Measurements from ENCODE around the gene SPON1.
"Not testable (repeated sequence)": the region's sequence is repeated elsewhere in the genome, so short reads cannot be mapped to it uniquely, and the experiment has no call there.

Gene SPON1

DNA sequence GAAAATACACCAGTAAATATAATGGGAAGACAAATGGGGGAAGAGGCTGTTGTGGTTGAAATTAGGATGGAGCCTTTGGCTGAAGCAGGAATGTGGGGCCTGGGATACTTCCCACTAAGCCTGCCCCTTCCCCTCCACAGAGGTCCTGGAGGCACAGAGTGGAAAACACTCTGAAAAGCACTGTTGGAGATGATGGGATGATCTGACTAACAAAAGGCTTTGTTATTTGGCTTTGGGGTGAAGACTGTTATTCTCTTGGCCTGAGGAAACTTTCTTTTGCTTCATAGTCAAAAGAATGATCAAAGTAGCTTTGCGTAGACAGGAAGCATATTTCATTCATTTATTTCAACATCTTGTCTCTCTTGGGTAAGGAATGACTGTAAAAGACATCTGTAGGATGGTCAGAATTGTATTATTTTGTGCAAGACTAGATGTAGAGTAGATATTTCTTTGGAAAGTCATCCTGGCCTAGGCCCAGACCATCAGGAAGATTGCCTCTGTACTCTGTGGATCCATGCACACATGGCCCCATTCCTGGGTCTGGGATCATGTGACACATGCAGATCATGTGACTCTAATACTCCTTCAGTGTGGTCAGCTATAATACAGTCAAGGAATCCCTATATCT, 111.4 kb downstream of the SPON1 start:
- Histone ChIP-seq H3K9me3 (ENCODE audit: control insufficient read depth, low read depth, low read length) (no peaks in the 10 kb centered on the region), H3K4me3 (ENCODE audit: low read length) (no peak overlapping the region), H3K27me3 (ENCODE audit: control insufficient read depth, insufficient read depth, low read length) (no peaks in the 10 kb centered on the region), H3K27ac (ENCODE audit: low read length) (no peak overlapping the region), H3K4me1 (ENCODE audit: control insufficient read depth, low read depth, low read length) (peaks cover 23% of the 10 kb centered on the region), H3K36me3 (ENCODE audit: control insufficient read depth, low read depth, low read length) (no peaks in the 10 kb centered on the region), H3K9ac (ENCODE audit: low read length) (no peak overlapping the region)

DNA sequence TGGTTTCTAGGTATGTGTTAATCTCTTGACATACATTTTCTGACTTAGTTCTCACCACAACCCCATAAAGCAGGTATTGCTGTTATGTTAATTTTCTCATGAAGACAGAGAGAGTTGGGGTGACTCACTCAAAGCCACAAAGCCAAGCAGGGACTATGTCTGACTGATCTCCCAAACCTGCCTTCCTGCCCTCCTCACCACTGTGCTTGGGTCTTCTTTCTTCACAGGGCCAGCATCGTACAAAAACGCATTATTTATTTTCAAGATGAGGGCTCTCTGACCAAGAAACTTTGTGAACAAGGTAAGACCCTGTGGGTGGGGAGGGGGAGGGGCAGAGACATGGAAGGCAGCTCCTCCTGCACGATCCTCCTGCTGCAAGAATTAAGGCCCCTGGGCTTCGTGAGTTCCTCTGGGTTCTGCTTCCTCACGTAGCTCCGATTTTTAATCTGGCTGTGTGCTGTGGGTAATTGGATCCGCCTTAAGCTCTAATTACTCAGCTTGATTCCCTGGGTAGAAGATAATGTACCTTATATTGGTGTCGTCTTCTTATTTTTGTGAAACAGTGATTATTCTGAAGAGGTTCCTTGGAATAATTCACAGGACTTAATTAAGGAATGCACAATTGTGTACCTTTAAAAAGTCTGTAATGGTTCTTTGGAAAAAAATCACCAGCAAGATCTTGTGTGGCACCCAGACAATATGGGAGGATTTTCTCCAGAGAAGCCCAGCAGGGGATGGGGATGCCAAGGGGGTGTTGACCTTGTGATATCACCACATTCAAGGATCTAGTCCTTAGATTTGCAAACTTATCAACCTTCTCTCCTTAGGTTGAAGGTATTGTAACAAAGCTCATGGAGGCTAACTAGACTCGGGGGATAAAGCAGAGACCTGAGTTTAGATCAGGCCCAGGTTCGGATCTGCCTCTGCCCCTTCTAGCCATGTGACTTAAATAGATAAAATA, 112.9 kb downstream of the SPON1 start:
- Histone ChIP-seq H3K36me3 (ENCODE audit: control insufficient read depth, low read depth, low read length) (no peaks in the 10 kb centered on the region), H3K27ac (ENCODE audit: low read length) (no peak overlapping the region), H3K9me3 (ENCODE audit: control insufficient read depth, low read depth, low read length) (no peaks in the 10 kb centered on the region), H3K4me3 (ENCODE audit: low read length) (no peak overlapping the region), H3K27me3 (ENCODE audit: control insufficient read depth, insufficient read depth, low read length) (no peaks in the 10 kb centered on the region), H3K4me1 (ENCODE audit: control insufficient read depth, low read depth, low read length) (peaks cover 23% of the 10 kb centered on the region), H3K9ac (ENCODE audit: low read length) (no peak overlapping the region)

- H3K4me1 ChIP-seq (ENCODE audit: control insufficient read depth, low read depth, low read length) = peaks cover 17% of the 10 kb centered on the region
- H3K27ac ChIP-seq (ENCODE audit: low read length) = no peak overlapping the region
- H3K9me3 ChIP-seq (ENCODE audit: control insufficient read depth, low read depth, low read length) = no peaks in the 10 kb centered on the region
- H3K27me3 ChIP-seq (ENCODE audit: control insufficient read depth, insufficient read depth, low read length) = no peaks in the 10 kb centered on the region
- no peak overlapping the region for H3K9ac ChIP-seq (ENCODE audit: low read length)
- no peak overlapping the region for H3K4me3 ChIP-seq (ENCODE audit: low read length)
- no peaks in the 10 kb centered on the region for H3K36me3 ChIP-seq (ENCODE audit: control insufficient read depth, low read depth, low read length)
These were observed 116.5 kb downstream of the SPON1 start for GRCh38 chr11:14079011-14079410.

DNA sequence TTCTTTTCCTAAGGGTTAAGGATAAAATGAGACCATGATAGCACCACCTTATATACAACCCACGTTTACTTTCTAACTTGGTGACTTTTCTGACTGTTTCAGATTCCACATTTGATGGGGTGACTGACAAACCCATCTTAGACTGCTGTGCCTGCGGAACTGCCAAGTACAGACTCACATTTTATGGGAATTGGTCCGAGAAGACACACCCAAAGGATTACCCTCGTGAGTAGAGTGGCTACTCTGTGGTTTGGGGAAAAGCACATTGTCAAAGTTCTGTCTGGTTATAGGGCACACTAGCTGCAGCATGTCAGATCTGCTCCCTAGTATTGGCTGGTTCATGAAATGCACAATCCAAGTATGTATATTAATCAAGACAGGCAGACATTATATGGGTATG, 117.3 kb downstream of the SPON1 start:
- H3K9ac ChIP-seq (ENCODE audit: low read length) = no peak overlapping the region
- H3K9me3 ChIP-seq (ENCODE audit: control insufficient read depth, low read depth, low read length) = no peaks in the 10 kb centered on the region
- peaks cover 10% of the 10 kb centered on the region for H3K4me1 ChIP-seq (ENCODE audit: control insufficient read depth, low read depth, low read length)
- H3K27ac ChIP-seq (ENCODE audit: low read length) = no peak overlapping the region
- no peak overlapping the region for H3K4me3 ChIP-seq (ENCODE audit: low read length)
- H3K36me3 ChIP-seq (ENCODE audit: control insufficient read depth, low read depth, low read length) = no peaks in the 10 kb centered on the region
- no peaks in the 10 kb centered on the region for H3K27me3 ChIP-seq (ENCODE audit: control insufficient read depth, insufficient read depth, low read length)

DNA sequence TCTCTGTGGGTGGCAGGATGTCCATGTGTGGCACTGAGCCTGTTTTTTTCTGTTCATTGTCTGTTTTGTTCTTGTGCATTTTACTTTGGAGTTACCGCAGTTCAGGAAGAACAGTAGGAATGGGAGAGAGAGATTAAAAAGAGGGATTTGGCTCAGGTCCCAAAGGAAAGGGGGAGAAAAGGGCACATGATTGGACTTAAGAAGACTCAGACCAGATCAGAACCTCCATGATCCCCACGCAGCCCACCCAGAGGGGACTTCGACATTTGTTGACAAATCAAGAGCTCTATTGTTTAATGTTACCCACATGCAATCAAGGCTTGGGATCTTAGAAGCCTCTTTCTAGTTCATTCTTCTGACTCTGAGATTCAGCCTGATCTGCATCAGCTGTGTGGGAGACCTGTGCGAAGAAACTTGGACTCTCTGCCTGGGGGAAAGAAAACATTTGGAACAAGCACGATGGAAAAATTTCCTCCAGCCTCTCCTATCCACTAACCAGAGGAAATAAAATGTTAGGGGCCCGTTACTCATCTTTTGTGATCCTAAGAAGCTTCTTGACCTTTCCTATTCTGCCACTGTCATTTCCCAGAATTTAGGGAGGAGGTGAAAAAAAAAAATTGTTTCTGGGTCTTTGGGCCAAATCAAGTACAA, 119.2 kb downstream of the SPON1 start:
- no peaks in the 10 kb centered on the region for H3K27me3 ChIP-seq (ENCODE audit: control insufficient read depth, insufficient read depth, low read length)
- no peaks in the 10 kb centered on the region for H3K9me3 ChIP-seq (ENCODE audit: control insufficient read depth, low read depth, low read length)
- no peak overlapping the region for H3K9ac ChIP-seq (ENCODE audit: low read length)
- no peaks in the 10 kb centered on the region for H3K4me1 ChIP-seq (ENCODE audit: control insufficient read depth, low read depth, low read length)
- no peak overlapping the region for H3K4me3 ChIP-seq (ENCODE audit: low read length)
- H3K36me3 ChIP-seq (ENCODE audit: control insufficient read depth, low read depth, low read length) = no peaks in the 10 kb centered on the region
- no peak overlapping the region for H3K27ac ChIP-seq (ENCODE audit: low read length)

- H3K9ac ChIP-seq (ENCODE audit: low read length) = no peak overlapping the region
- H3K9me3 ChIP-seq (ENCODE audit: control insufficient read depth, low read depth, low read length) = no peaks in the 10 kb centered on the region
- no peaks in the 10 kb centered on the region for H3K4me1 ChIP-seq (ENCODE audit: control insufficient read depth, low read depth, low read length)
- no peaks in the 10 kb centered on the region for H3K27me3 ChIP-seq (ENCODE audit: control insufficient read depth, insufficient read depth, low read length)
- H3K27ac ChIP-seq (ENCODE audit: low read length) = no peak overlapping the region
- H3K36me3 ChIP-seq (ENCODE audit: control insufficient read depth, low read depth, low read length) = no peaks in the 10 kb centered on the region
- no peak overlapping the region for H3K4me3 ChIP-seq (ENCODE audit: low read length)
These were observed 119.8 kb downstream of the SPON1 start for GRCh38 chr11:14082338-14082737.

DNA sequence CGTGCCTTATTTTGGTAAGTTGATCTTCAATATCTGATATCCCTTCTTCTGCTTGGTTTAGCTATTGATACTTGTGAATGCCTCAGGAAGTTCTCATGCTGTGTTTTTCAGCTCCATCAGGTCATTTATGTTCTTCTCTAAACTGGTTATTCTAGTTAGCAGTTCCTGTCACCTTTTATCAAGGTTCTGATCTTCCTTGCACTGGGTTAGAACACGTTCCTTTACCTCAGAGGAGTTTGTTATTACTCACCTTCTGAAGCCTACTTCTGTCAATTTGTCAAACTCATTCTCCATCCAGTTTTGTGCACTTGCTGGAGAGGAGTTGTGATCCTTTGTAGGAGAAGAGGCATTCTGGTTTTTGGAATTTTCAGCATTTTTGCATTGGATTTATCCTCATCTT, 126.3 kb downstream of the SPON1 start:
- not testable (repeated sequence) for H3K27ac ChIP-seq (ENCODE audit: low read length); H3K4me3 ChIP-seq (ENCODE audit: low read length); H3K4me1 ChIP-seq (ENCODE audit: control insufficient read depth, low read depth, low read length); H3K9ac ChIP-seq (ENCODE audit: low read length); H3K9me3 ChIP-seq (ENCODE audit: control insufficient read depth, low read depth, low read length); H3K27me3 ChIP-seq (ENCODE audit: control insufficient read depth, insufficient read depth, low read length); H3K36me3 ChIP-seq (ENCODE audit: control insufficient read depth, low read depth, low read length)

GRCh38 chr11:14089690-14090462, 127.4 kb downstream of the SPON1 start:
- Histone ChIP-seq H3K9me3 (ENCODE audit: control insufficient read depth, low read depth, low read length) (no peaks in the 10 kb centered on the region), H3K27ac (ENCODE audit: low read length) (no peak overlapping the region), H3K4me1 (ENCODE audit: control insufficient read depth, low read depth, low read length) (no peaks in the 10 kb centered on the region), H3K4me3 (ENCODE audit: low read length) (no peak overlapping the region), H3K9ac (ENCODE audit: low read length) (no peak overlapping the region), H3K27me3 (ENCODE audit: control insufficient read depth, insufficient read depth, low read length) (no peaks in the 10 kb centered on the region), H3K36me3 (ENCODE audit: control insufficient read depth, low read depth, low read length) (no peaks in the 10 kb centered on the region)

DNA sequence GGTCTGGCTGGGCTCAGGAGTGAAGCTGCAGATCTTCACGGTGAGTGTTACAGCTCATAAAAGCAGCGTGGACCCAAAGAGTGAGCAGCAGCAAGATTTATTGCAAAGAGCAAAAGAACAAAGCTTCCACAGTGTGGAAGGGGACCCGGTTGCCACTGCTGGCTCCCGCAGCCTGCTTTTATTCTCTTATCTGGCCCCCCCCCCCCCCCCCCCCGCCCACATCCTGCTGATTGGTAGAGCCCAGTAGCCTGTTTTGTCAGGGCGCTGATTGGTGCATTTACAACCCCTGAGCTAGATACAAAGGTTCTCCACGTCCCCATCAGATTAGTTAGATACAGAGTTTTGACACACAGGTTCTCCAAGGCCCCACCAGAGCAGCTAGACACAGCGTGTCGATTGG, 128.1 kb downstream of the SPON1 start:
- not testable (repeated sequence) for H3K27me3 ChIP-seq (ENCODE audit: control insufficient read depth, insufficient read depth, low read length); H3K9me3 ChIP-seq (ENCODE audit: control insufficient read depth, low read depth, low read length); H3K4me3 ChIP-seq (ENCODE audit: low read length); H3K4me1 ChIP-seq (ENCODE audit: control insufficient read depth, low read depth, low read length); H3K9ac ChIP-seq (ENCODE audit: low read length); H3K27ac ChIP-seq (ENCODE audit: low read length); H3K36me3 ChIP-seq (ENCODE audit: control insufficient read depth, low read depth, low read length)

GRCh38 chr11:14093065-14093464, 130.5 kb downstream of the SPON1 start:
- H3K9me3 ChIP-seq (ENCODE audit: control insufficient read depth, low read depth, low read length) = no peaks in the 10 kb centered on the region
- H3K4me1 ChIP-seq (ENCODE audit: control insufficient read depth, low read depth, low read length) = no peaks in the 10 kb centered on the region
- H3K36me3 ChIP-seq (ENCODE audit: control insufficient read depth, low read depth, low read length) = no peaks in the 10 kb centered on the region
- no peak overlapping the region for H3K9ac ChIP-seq (ENCODE audit: low read length)
- no peak overlapping the region for H3K27ac ChIP-seq (ENCODE audit: low read length)
- no peak overlapping the region for H3K4me3 ChIP-seq (ENCODE audit: low read length)
- H3K27me3 ChIP-seq (ENCODE audit: control insufficient read depth, insufficient read depth, low read length) = no peaks in the 10 kb centered on the region

GRCh38 chr11:14094481-14095037, 132.0 kb downstream of the SPON1 start:
- Histone ChIP-seq H3K27ac (ENCODE audit: low read length) (no peak overlapping the region), H3K9ac (ENCODE audit: low read length) (no peak overlapping the region), H3K36me3 (ENCODE audit: control insufficient read depth, low read depth, low read length) (no peaks in the 10 kb centered on the region), H3K4me1 (ENCODE audit: control insufficient read depth, low read depth, low read length) (no peaks in the 10 kb centered on the region), H3K9me3 (ENCODE audit: control insufficient read depth, low read depth, low read length) (no peaks in the 10 kb centered on the region), H3K4me3 (ENCODE audit: low read length) (no peak overlapping the region), H3K27me3 (ENCODE audit: control insufficient read depth, insufficient read depth, low read length) (no peaks in the 10 kb centered on the region)
